Measurements from ENCODE around the gene TPM3. TPM values are rescaled to one million over a fixed set of nuclear protein-coding genes. Genes with fewer than 3 reads are reported as not detected.

The TPM3 gene
- total and polyA plus RNA-seq, 8 donors: 32.7 to 364 (median 209) TPM

- no peak overlapping the region for H3K4me3 ChIP-seq
- no peaks in the 10 kb centered on the region for H3K4me1 ChIP-seq
- 46 to 100% (median 96%) methylated on average over 2 of the region's 2 CpGs for WGBS, 5 donors
- H3K36me3 ChIP-seq: no peaks in the 10 kb centered on the region
- DNase-seq: no peak
- no peaks in the 10 kb centered on the region for H3K27me3 ChIP-seq
- H3K9me3 ChIP-seq: no peaks in the 10 kb centered on the region
- intact Hi-C loops (cut with DNase I; ENCODE audit: low total_unique reads): no loop called here
- TF ChIP-seq EP300 (IDR thresholded peaks at IDR 0.05) (no peak), POLR2A (IDR thresholded peaks at IDR 0.05) (no peak), CTCF (IDR thresholded peaks at IDR 0.05) (peak in 1 of 7 experiments; percentile 44), POLR2AphosphoS5 (IDR thresholded peaks at IDR 0.05) (no peak)
- no peak overlapping the region for H3K27ac ChIP-seq
Observed at GRCh38 chr1:154145986-154146385, 45.9 kb downstream of the TPM3 start.

GRCh38 chr1:154142358-154142757 is 49.5 kb downstream of the TPM3 start:
- Histone ChIP-seq H3K9me3 (no peaks in the 10 kb centered on the region), H3K4me1 (no peaks in the 10 kb centered on the region), H3K27me3 (no peaks in the 10 kb centered on the region), H3K4me3 (no peak overlapping the region), H3K36me3 (no peaks in the 10 kb centered on the region), H3K27ac (no peak overlapping the region)
- TF ChIP-seq POLR2AphosphoS5 (IDR thresholded peaks at IDR 0.05): no peak
- TF ChIP-seq EP300 (IDR thresholded peaks at IDR 0.05): no peak
- no peak for TF ChIP-seq POLR2A (IDR thresholded peaks at IDR 0.05)
- TF ChIP-seq CTCF (IDR thresholded peaks at IDR 0.05): no peak
- WGBS, 5 donors: 87 to 97% (median 96%) methylated on average over 6 of the region's 6 CpGs
- intact Hi-C loops (cut with DNase I; ENCODE audit: low total_unique reads): no loop called here
- no peak for DNase-seq

GRCh38 chr1:154141240-154141639 is 50.7 kb downstream of the TPM3 start:
- no peak overlapping the region for H3K4me3 ChIP-seq
- H3K27ac ChIP-seq: no peak overlapping the region
- H3K27me3 ChIP-seq: no peaks in the 10 kb centered on the region
- TF ChIP-seq EP300 (IDR thresholded peaks at IDR 0.05): no peak
- TF ChIP-seq CTCF (IDR thresholded peaks at IDR 0.05): no peak
- no peak for TF ChIP-seq POLR2AphosphoS5 (IDR thresholded peaks at IDR 0.05)
- DNase-seq: no peak
- no peaks in the 10 kb centered on the region for H3K36me3 ChIP-seq
- WGBS, 5 donors: 42 to 53% (median 50%) methylated on average over 3 of the region's 3 CpGs
- intact Hi-C loops (cut with DNase I; ENCODE audit: low total_unique reads): no loop called here
- H3K9me3 ChIP-seq: no peaks in the 10 kb centered on the region
- H3K4me1 ChIP-seq: no peaks in the 10 kb centered on the region

GRCh38 chr1:154137888-154138287 is 54.0 kb downstream of the TPM3 start:
- H3K4me1 ChIP-seq: no peaks in the 10 kb centered on the region
- WGBS, 5 donors: 86 to 91% (median 88%) methylated on average over 3 of the region's 3 CpGs
- no peaks in the 10 kb centered on the region for H3K27me3 ChIP-seq
- no peak for DNase-seq
- no peak for TF ChIP-seq POLR2AphosphoS5 (IDR thresholded peaks at IDR 0.05)
- TF ChIP-seq CTCF (IDR thresholded peaks at IDR 0.05): no peak
- no peak for TF ChIP-seq POLR2A (IDR thresholded peaks at IDR 0.05)
- TF ChIP-seq EP300 (IDR thresholded peaks at IDR 0.05): no peak
- H3K4me3 ChIP-seq: no peak overlapping the region
- intact Hi-C loops (cut with DNase I; ENCODE audit: low total_unique reads): no loop called here
- H3K36me3 ChIP-seq: no peaks in the 10 kb centered on the region
- no peak overlapping the region for H3K27ac ChIP-seq
- no peaks in the 10 kb centered on the region for H3K9me3 ChIP-seq

Data from stomach (tissue), 9 donors.